ENCODE results near the gene HID1.

DNA sequence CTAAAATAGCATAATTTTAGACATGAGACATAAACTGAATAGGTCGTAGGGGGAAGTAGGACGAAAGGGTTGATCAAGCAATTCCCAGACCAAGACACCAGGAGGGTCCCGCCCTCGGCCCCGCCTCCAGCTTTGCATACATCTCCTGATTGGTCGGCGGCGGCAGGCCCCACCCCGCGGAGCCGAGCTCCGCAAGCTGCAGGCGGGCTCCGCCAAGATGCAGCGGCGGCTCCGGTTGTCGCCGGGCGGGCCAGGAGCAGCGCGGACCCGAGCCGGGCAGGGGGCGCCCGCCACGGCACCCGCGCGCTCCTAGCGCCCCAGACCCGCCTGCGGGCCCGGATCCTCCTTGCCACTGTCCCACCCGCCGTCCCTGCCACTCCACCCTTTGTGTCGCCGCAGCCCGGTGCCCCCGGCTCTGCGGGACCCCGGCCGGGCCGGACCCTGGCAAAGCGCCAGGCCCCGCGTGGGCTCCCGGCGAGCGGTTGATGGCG lies 14.9 kb upstream of the HID1 start, which contains the start of gene CDR2L:
- TF ChIP-seq, protein P1, sequence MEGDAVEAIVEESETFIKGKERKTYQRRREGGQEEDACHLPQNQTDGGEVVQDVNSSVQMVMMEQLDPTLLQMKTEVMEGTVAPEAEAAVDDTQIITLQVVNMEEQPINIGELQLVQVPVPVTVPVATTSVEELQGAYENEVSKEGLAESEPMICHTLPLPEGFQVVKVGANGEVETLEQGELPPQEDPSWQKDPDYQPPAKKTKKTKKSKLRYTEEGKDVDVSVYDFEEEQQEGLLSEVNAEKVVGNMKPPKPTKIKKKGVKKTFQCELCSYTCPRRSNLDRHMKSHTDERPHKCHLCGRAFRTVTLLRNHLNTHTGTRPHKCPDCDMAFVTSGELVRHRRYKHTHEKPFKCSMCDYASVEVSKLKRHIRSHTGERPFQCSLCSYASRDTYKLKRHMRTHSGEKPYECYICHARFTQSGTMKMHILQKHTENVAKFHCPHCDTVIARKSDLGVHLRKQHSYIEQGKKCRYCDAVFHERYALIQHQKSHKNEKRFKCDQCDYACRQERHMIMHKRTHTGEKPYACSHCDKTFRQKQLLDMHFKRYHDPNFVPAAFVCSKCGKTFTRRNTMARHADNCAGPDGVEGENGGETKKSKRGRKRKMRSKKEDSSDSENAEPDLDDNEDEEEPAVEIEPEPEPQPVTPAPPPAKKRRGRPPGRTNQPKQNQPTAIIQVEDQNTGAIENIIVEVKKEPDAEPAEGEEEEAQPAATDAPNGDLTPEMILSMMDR (IDR thresholded peaks at IDR 0.05 in 2 of 3, conservative IDR thresholded peaks at IDR 0.05 in 1 of 3; ENCODE audit: borderline replicate concordance in 1 of 3, insufficient read depth in 1 of 3, low read depth in 2 of 3, low read length in 2 of 3), result no peak
- TF ChIP-seq EGR1 (IDR thresholded peaks at IDR 0.05; ENCODE audit: low read depth) (no peak), POLR2A (IDR thresholded peaks at IDR 0.05; ENCODE audit: borderline replicate concordance, extremely low read depth, insufficient read depth, insufficient read length) (peak; percentile 90), EZH2phosphoT487 (IDR thresholded peaks at IDR 0.05; ENCODE audit: borderline replicate concordance) (no peak), EZH2 (IDR thresholded peaks at IDR 0.05) (no peak), POLR2AphosphoS5 (IDR thresholded peaks at IDR 0.05; ENCODE audit: low read depth, low read length) (peak; percentile 98), YY1 (IDR thresholded peaks at IDR 0.05; ENCODE audit: extremely low read depth, insufficient replicate concordance, low read depth, low read length) (peak; percentile 57), ELF1 (IDR thresholded peaks at IDR 0.05; ENCODE audit: borderline replicate concordance, low read depth) (no peak), SIN3A (IDR thresholded peaks at IDR 0.05; ENCODE audit: low read depth) (no peak), JUND (IDR thresholded peaks at IDR 0.05) (no peak)
- TF ChIP-seq, protein P2, sequence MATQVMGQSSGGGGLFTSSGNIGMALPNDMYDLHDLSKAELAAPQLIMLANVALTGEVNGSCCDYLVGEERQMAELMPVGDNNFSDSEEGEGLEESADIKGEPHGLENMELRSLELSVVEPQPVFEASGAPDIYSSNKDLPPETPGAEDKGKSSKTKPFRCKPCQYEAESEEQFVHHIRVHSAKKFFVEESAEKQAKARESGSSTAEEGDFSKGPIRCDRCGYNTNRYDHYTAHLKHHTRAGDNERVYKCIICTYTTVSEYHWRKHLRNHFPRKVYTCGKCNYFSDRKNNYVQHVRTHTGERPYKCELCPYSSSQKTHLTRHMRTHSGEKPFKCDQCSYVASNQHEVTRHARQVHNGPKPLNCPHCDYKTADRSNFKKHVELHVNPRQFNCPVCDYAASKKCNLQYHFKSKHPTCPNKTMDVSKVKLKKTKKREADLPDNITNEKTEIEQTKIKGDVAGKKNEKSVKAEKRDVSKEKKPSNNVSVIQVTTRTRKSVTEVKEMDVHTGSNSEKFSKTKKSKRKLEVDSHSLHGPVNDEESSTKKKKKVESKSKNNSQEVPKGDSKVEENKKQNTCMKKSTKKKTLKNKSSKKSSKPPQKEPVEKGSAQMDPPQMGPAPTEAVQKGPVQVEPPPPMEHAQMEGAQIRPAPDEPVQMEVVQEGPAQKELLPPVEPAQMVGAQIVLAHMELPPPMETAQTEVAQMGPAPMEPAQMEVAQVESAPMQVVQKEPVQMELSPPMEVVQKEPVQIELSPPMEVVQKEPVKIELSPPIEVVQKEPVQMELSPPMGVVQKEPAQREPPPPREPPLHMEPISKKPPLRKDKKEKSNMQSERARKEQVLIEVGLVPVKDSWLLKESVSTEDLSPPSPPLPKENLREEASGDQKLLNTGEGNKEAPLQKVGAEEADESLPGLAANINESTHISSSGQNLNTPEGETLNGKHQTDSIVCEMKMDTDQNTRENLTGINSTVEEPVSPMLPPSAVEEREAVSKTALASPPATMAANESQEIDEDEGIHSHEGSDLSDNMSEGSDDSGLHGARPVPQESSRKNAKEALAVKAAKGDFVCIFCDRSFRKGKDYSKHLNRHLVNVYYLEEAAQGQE (IDR thresholded peaks at IDR 0.05; ENCODE audit: low read depth), result no peak
- TF ChIP-seq, protein P3, sequence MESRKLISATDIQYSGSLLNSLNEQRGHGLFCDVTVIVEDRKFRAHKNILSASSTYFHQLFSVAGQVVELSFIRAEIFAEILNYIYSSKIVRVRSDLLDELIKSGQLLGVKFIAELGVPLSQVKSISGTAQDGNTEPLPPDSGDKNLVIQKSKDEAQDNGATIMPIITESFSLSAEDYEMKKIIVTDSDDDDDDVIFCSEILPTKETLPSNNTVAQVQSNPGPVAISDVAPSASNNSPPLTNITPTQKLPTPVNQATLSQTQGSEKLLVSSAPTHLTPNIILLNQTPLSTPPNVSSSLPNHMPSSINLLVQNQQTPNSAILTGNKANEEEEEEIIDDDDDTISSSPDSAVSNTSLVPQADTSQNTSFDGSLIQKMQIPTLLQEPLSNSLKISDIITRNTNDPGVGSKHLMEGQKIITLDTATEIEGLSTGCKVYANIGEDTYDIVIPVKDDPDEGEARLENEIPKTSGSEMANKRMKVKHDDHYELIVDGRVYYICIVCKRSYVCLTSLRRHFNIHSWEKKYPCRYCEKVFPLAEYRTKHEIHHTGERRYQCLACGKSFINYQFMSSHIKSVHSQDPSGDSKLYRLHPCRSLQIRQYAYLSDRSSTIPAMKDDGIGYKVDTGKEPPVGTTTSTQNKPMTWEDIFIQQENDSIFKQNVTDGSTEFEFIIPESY (IDR thresholded peaks at IDR 0.05; ENCODE audit: extremely low read depth, insufficient replicate concordance, low read length), result no peak
- TF ChIP-seq, protein P4, sequence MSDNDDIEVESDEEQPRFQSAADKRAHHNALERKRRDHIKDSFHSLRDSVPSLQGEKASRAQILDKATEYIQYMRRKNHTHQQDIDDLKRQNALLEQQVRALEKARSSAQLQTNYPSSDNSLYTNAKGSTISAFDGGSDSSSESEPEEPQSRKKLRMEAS (IDR thresholded peaks at IDR 0.05), result peak; percentile 22; the same call in 1 of the 2 replicates
- TF ChIP-seq, protein P5, sequence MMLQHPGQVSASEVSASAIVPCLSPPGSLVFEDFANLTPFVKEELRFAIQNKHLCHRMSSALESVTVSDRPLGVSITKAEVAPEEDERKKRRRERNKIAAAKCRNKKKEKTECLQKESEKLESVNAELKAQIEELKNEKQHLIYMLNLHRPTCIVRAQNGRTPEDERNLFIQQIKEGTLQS (IDR thresholded peaks at IDR 0.05), result no peak
